GM18867 (cell line): ENCODE measurements around the gene RABGAP1L.
A peak's percentile ranks its signal among the peaks of the same experiment; 100 is the strongest.

Source experiments
- ATAC-seq: cut with Tn5 transposase; IDR thresholded peaks from one replicate; pipeline ENCODE4 v1.9.1; 2021; ENCODE audit warnings: mild to moderate bottlenecking, moderate library complexity; ENCODE audit not compliant: unreplicated experiment

Gene RABGAP1L

DNA sequence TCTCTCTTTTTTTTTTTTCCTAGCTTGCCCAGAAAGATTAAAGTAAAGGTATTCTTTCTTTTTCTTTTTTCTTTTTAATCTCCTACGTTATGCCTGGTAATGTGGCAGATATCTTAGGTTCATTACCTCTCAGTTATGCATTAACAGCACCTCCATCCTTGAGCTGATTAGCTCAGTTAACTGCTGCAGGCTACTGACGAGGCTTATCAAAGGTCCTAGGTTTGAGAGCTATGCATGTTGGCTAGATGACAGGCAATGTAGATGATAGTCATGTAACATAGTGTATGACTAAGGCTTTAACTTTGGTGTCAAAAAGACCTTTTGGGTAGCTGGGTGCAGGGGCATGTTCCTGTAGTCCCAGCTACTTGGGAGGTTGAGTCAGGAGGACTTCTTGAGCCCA, 786.7 kb downstream of the RABGAP1L start:
- no peak for ATAC-seq

DNA sequence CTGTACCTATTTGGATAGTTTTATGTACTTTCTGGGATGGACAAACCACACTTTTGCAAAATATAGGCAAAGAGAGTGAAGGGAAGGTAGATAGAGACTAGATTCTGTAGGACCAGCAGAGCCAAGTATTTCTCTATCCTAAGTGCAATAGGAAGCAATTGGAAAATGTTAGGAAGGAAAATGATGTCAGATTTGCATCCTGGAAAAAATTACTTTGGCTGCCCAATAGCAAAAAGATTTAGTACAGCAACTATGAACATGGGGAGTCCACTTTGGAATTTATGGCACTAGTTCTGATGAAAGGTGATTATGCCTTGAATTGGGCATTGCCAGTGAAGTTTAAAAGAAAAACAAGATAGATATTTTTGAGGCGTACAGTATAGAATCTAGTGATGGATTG, 789.7 kb downstream of the RABGAP1L start:
- no peak for ATAC-seq

DNA sequence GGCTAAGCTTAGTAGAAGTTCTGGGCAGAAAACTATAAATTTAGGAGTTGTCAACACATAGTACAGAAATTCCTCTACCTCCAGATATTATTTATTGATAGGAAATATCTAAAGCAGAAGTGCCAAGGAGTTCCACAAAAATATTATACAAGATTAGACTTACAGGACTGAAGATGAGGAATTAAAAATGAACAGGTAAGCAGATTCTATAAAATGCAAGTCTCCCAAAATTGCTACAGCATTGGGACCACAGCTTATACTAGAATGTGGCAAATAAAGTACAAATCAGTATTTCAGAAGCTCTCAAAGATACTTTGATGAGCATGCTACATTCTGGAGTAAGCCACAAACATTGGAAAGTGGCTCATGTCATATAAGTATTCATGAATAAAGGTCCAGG, 790.3 kb downstream of the RABGAP1L start:
- ATAC-seq = no peak

DNA sequence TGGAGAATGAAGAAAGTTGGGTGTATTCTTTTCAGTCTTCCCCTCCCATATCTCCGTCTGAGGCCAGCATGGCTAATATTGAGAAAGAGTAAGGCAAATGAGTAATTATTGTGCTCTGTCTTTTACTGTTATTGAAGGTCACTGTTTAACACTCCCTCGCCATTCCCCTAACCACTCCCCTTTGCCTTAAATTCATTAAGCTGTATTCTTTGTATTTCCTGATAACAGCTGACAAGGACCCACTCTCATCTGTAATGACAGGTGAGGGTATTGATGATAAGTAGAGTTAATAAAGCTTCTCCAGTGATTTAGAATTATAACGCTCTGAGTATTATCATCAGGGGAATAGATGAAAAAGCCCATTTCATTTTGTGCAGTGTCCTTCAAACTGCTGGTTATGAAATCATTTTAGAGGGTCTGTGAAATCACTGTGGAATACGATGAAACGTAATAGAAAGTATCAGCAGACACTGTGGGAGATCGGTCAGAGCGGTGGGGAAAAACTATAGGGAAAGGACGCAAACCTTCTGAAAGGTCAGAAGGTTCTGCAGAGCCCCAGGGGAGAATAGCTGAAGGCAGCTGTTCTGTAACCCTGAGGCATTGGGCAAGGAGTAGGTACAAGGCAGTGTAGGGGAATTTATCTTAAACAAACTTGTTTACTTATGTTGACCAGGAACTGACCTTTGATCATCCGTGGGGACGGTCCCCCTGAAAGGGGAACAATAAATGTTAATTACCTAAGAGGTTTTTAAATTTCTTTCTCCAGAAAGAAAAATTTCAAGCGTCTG, 794.2 kb downstream of the RABGAP1L start:
- no peak for ATAC-seq

DNA sequence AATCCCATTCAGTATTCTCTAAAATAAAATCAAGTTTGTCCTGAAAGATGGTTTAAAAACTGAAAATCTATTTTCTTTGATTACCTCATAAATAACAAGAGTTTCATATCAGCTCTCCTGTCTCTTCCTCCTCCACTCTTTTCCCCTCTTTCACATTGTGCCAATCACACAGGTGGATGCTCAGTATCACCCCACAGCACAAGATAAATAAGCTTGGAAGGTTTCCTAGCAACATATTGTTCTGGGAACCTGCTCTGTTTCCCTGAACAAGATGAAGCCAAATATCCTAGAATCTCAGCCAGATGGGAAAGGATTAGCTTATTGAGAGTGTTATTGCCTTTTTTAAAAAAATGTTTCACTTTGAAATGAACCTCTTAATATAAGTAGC, 794.7 kb downstream of the RABGAP1L start:
- ATAC-seq = no peak

DNA sequence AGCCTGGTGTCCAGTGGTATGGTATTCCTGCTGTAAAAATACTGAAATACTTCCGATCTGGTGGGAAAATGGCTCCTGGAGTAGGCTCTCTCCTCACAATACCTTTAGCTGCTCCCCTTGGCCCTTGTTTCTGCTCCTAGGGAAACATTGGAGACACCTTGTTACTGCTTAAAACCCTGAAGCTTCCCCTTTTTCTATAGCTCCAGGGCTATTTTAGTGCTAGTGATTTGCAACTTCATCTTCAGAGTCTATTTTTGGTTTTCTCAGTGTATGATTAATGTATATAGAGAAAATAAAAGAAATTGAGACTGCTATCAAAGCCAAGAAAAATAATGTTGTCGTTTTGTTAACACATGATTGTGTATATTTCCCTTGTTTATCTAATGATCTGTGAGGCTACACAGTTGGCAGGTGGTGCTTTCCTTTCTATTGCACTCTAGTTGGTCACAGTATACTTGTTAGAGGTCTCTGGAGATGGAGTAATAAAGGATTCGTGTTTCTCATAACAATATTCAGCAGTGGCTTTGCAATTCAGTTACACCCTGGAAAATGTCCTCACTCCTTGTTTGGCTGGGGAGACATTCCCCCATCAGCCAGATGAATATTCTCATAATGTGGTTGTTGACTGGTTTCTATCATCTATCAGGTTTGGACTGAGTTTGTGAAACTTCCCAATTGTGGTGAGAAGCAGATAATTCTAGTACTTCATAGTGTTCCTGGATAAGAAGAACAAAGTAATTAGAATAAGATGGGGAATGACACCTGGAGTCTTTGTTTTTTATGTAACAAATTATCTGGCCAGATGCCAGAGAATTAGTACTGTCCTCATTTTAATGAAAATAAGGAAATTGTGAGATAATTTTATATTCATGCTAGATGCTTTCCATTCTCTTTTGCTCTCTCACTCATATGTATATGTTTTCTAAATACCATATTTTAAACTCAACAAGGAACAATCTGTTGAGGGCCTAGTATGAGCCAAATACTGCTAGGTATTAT, 795.6 kb downstream of the RABGAP1L start:
- no peak for ATAC-seq

DNA sequence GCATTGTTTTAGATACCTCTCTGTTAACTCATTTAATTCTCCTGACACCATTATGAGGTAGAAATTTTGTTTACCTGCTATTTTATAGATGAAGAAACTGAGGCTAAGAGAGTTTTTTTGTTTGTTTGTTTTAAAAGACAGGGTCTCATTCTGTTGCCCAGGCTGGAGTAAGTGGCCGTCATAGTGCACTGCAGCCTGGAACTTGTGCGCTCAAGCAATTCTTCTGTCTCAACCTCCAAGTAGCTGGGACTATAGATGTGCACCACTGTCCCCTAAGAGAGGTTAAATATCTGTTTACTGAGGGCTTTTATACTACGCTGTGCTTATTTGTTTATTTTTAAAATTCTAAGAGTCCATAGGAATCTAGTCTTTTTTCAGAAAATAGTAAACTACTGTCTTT, 796.8 kb downstream of the RABGAP1L start:
- no peak for ATAC-seq

DNA sequence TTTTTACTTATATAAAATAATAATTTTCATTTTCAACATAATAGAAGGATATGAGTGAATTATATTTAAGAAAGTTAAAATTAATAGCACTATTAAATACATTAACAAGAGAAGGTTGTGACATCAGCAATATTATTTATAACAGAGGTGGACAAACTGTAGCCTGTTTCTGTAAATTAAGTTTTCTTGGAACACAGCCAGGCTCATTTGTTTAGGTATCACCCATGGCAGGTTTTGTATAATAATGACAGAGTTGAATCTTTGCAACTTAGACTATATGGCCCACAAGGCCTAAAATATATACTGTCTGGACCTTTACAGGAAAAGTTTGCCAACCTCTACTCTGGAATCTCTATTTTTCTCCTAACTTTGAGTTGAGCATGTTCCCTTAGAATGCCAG, 797.7 kb downstream of the RABGAP1L start:
- no peak for ATAC-seq

DNA sequence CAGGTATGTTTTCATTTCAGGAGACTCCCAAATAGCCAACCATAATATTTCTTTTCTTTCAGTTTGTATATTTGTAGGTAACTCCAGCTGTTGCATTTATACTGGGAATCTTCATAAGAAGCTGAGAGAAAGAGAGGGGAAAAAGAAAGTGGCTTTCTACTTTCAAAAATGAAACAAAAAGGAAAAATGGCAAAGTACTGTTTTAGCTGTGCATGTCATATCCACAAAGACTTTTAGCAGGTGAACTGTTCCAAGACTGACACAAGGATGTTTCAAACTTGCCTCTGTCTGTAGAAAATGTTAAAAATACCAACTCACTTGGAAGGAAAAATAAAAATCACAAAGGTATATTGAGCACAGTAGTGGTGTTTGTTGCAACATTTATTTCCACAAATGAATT, 798.5 kb downstream of the RABGAP1L start:
- no peak for ATAC-seq

DNA sequence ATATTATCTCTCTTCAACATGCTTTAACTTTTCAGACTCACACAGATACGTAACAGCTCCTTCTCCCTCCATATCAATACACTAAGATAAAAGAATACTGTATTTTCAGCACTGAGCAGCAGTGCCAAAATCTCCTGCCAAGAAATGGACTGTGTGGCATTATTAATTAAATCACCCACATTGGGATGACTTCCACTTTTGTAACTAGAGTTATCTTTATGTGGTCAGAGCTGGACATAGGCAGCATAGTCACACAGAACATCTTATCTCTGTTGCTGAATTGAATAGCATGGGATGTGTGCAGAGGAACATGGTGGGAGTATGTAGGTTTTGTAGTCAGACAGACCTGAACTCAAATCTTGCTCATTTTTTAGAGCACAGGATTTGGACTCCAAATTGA, 799.1 kb downstream of the RABGAP1L start:
- ATAC-seq = no peak

DNA sequence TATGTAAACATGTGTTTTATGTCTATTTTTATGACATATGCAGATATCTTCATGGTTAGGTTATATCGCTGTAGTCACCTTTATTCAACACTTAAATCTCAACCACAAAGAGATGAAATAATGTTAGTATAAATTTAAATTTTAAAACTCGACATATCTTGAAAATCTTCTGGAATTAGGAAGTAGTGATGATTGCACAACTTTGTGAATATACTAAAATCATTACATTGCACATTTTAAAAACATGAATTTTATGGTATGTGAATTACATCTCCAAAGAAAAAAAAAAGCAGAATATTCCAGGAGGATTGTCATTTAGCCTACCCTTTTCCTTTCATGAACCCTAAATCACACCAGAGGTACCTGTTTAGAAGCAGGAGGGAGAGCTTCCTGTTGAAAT, 801.0 kb downstream of the RABGAP1L start:
- no peak for ATAC-seq

DNA sequence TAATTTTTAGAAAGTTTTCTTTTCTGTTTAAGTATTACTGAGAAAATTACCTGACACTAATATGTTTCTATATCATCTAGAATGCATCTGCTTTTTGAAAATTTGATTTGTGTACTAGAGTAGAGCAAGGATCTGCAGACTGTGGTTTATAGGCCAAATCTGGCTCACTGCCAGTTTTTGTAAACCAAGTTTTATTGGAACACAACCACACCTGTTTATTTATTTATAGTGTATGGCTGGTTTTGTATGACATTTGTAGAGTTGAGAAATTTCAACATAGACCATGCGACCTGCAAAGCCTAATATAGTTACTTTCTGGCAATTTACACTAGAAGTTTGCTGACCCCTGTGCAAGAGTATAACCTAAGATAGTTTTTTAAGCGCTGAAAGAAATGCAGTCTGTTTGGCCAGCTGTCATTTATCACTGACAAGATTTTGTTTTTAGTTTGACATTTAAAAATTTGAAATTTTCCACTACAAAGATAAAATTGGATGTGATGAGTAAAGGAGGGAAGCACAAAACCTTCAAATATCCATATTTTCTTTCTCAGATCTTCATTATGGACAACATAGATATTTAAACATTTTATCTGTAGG, 804.3 kb downstream of the RABGAP1L start:
- no peak for ATAC-seq

DNA sequence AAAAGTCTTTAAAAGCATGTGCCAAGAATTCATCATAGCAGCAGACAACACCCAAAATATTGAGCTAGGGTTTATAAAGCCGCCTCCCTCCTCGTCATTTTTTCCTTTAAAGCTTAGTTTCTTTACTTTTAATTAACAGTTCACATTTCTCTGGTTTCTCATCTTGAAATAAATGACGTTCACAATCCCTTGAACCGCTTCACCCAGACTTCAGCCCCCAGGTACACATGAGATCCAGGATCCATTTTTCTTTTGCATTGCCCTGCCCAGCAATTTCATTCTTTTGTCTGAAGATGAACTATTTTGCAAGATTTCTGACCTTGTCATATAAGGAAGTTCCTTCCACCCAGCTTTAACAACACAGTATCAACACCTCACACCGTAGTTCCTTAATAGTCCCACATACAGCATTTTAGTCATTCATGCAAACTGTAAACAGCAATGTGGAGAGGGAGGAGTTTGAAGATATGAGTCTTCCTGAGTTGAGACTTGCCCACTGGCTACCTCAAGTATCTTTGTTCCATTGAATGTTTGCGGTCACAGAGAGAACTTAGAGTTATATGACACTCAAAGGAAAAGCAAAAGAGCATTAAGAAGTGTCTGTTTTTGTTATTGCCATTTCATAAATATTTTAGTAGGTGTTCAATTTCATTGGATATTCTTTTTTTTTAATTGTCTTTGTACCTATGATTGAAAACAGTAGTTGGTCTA, 805.1 kb downstream of the RABGAP1L start:
- peak; percentile 45 for ATAC-seq

DNA sequence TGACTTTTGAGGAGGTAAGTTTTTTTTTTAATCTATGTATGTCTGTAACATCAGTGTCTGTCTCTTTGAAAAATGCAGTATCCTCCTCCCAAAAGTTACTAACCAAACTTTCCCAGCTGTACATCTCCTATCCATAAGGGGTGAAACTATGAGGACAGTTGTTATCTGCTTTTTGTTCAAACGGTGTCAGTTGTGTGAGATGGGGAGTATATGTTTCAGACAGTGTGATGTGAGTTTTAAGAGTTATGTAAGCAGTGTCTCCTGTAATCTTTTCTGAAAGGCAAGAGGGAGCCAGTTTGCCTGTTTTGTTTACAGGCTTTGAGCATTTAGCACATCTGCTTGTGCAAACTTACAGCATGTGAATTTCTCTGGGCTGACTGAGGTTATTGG, 805.6 kb downstream of the RABGAP1L start:
- ATAC-seq = no peak

DNA sequence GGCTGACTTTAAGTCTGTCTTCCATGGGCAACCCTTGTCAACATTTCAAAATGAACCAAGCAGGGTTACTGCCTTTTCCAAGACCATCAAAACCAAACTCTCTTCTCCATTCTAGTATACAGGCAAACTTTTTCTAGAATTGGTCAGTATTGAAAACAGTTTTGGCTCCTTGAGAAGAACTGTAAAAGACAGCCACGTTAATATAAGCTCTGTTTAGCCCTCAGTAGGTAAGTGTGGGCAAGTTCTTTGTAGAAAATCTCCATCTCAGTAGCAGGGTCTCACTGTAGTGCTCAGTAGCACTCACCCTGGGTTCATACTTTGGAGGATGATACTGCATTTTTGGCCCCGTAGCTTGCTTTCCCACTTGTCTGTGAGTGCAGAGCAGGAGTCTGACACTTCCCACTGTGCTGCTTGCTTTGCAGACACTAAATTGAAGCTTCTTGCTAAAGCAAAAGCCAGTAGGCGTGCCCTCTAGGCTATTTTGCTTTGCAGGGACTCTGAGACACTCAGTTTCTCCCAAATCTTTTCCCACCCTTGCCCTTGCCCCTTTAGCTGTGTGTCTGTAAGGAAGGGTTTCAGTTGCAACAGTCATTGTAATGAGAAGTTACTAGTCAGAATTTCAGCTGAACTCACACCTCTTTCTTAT, 806.2 kb downstream of the RABGAP1L start:
- no peak for ATAC-seq

DNA sequence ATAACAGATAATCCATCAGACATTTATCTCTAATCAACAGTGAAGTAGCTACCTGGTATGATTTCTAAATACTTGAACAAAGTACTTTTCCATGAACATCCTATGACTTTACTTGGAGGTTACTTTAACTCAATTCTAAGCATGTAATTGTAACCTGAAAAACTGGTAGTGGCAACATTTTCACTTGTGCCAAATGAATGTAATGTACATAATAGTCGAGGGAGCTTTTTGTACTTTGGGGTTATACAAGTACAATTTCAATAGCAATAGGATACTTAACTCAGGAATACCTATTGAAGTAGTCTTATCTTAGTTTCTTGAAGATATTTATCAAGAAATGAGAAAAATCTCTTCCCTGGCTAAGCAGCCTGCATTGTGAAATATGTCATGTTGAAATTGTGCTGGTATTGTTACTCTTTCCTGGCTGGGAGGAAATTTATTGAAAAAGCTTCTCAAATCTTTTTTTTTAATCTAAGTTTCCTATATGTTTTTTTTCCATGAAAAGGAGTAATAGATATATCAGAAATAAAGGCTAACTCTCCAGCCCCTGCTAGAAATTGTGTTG, 806.8 kb downstream of the RABGAP1L start:
- no peak for ATAC-seq

DNA sequence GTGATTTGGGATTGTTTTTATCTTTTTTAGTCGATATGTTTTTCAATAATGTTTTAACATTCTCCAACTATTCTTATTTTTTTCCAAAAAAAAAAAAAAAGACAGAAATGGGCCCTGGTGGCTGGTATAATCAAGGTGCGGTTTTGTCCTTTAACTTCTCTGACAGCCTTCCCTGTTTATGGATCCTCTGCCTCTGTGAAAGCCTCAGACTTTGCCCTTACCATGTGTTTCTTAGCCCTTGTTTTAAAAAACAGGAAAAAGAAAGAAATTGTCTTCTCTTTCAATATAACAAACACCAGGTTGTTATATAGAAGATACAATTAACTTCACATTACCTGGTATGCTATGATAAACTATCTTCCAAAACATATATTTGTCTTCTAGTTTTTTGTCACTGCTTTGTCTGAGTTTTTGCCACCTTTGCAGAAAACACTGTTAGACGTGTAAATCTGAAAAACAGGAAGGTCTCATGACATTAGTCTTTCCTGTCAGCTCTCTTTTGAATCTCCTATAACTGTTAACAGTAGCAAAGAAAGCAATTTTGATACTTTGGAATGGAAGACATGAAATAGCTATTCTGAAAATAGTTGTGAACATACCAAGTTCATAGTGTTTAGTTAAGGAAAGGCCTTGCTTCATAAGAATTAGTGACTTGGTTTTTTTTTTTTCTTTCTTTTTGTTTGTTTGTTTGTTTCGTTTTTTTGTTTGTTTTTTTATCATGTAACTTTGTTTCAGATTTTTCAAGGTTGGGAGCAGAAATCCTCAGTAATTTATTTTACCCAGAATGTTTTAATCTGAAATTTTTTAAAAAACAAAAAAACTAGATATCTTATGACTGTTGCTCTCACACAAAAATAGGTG, 808.8 kb downstream of the RABGAP1L start:
- ATAC-seq = no peak

DNA sequence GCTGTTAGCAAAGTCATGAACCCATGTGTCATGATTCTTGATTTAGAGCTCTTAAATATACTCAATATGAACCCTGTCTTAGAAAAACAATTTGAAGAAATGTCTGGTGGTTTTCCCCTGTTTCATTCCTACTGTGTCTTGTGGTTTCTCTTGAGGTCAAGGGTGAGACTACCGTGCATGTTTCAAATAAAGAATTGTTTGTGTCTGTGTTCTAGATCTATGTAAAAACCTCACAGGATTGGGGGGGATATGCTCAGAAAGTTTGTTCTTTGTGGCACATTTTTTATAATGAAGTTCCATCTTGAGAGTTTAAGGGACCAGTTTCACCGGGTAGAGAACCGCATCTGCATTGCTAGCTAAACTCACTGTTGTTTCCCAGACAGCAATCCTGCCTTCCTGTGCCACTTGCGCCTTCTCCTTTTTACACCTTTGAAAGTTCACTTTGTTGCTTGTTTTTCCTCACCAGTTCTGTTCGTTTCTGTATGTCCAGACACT, 809.5 kb downstream of the RABGAP1L start:
- peak; percentile 82 for ATAC-seq

DNA sequence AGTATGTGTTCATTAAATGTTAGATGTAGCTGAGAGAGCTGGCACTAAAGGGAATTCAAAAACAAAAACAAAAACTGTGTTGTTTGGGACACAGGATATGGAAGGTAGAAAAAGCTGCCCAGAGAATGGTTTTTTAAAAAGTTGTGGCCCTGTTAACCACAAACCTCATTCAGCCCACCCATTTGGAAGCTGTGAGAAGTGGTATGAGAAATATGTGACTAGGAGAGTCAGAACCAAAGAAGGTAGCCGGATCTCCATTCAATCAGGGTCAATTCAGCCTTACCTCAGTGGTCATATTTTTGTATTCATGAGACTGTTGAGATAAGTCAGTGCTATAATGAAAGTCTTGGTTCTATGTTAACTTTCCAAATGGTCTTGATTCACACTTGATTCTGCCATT, 810.7 kb downstream of the RABGAP1L start:
- ATAC-seq = no peak
